CD14-positive monocyte (primary cell): ENCODE measurements around the gene SUSD6. TPM values are rescaled to one million over a fixed set of nuclear protein-coding genes. Genes with fewer than 3 reads are reported as not detected.

Source experiments
- DNase-seq, 3 donors: peaks; one replicate each; pipeline ENCODE4 v3.0.0-alpha.2; 2011 to 2022
- H2AFZ ChIP-seq: 2 replicates; pipeline ENCODE4 v1.6.0; 2012; ENCODE audit warnings: mild to moderate bottlenecking, low read depth, low read length, inconsistent platforms; ENCODE audit not compliant: insufficient read depth, poor library complexity, severe bottlenecking
- H3K27ac ChIP-seq, 2 donors: 1 replicate in 1 of 2; 2 replicates in 1 of 2; pipeline ENCODE4 v1.5.1; 2012 to 2013; ENCODE audit warnings: low read length in 2 of 2, control low read depth in 1 of 2, inconsistent platforms in 1 of 2, low read depth in 1 of 2, mild to moderate bottlenecking in 1 of 2
- H3K27me3 ChIP-seq, 2 donors: one replicate each; pipeline versions ENCODE4 v1.6.0 to v1.6.1; 2011 to 2013; ENCODE audit warnings: low read length in 2 of 2; ENCODE audit not compliant: control insufficient read depth in 2 of 2, insufficient read depth in 2 of 2
- H3K36me3 ChIP-seq, 2 donors: replicated peaks in 1 of 2; 1 replicate in 1 of 2; 2 replicates in 1 of 2; pipeline versions ENCODE4 v1.5.1 to v1.6.1; 2012 to 2013; ENCODE audit warnings: low read length in 2 of 2, control low read depth in 1 of 2, inconsistent platforms in 1 of 2, mild to moderate bottlenecking in 1 of 2; ENCODE audit not compliant: insufficient read depth in 2 of 2, control insufficient read depth in 1 of 2
- H3K4me1 ChIP-seq, 2 donors: 1 replicate in 1 of 2; 2 replicates in 1 of 2; pipeline versions ENCODE4 v1.5.1 to v1.6.1; 2012 to 2013; ENCODE audit warnings: low read length in 2 of 2, control low read depth in 1 of 2, inconsistent platforms in 1 of 2, mild to moderate bottlenecking in 1 of 2, moderate library complexity in 1 of 2; ENCODE audit not compliant: insufficient read depth in 2 of 2, control insufficient read depth in 1 of 2
- H3K4me2 ChIP-seq: replicated peaks from 2 replicates; pipeline ENCODE3; 2012; ENCODE audit warnings: low read length, moderate library complexity, mild to moderate bottlenecking; ENCODE audit not compliant: poor library complexity, severe bottlenecking; ENCODE audit errors: extremely low read depth
- H3K4me3 ChIP-seq, 3 experiments: fragments of 200-600 bp in 1 of 3; sonication (generic) in 1 of 3; replicated peaks in 1 of 3; 1 replicate in 2 of 3; 2 replicates in 1 of 3; pipeline ENCODE4 v1.5.1; 2011 to 2013; ENCODE audit warnings: low read length in 3 of 3, mild to moderate bottlenecking in 3 of 3, control low read depth in 2 of 3, low read depth in 2 of 3, inconsistent platforms in 1 of 3, moderate library complexity in 1 of 3
- H3K79me2 ChIP-seq: 2 replicates; pipeline ENCODE4 v1.6.0; 2012; ENCODE audit warnings: mild to moderate bottlenecking, control low read depth, inconsistent platforms, low read length, moderate library complexity; ENCODE audit not compliant: insufficient read depth
- H3K9ac ChIP-seq: 2 replicates; pipeline ENCODE4 v1.6.0; 2017; ENCODE audit warnings: low read length, mild to moderate bottlenecking; ENCODE audit not compliant: insufficient read depth, poor library complexity, severe bottlenecking
- H3K9me3 ChIP-seq, 2 donors: replicated peaks in 1 of 2; 1 replicate in 1 of 2; 2 replicates in 1 of 2; pipeline versions ENCODE4 v1.5.1 to v1.6.1; 2012 to 2013; ENCODE audit warnings: low read length in 2 of 2, control low read depth in 1 of 2; ENCODE audit not compliant: control insufficient read depth in 1 of 2, insufficient read depth in 1 of 2
- H4K20me1 ChIP-seq: 2 replicates; pipeline ENCODE4 v1.6.0; 2012; ENCODE audit warnings: mild to moderate bottlenecking, low read length, control low read depth, moderate library complexity; ENCODE audit not compliant: insufficient read depth
- H3K27ac Mint-ChIP-seq, 7 donors: one replicate each; pipeline ENCODE4 v1.8.0; 2020; ENCODE audit warnings: mild to moderate bottlenecking in 7 of 7, mixed read lengths in 7 of 7, moderate library complexity in 6 of 7, inconsistent platforms in 2 of 7
- H3K27me3 Mint-ChIP-seq, 3 donors: one replicate each; pipeline ENCODE4 v1.8.0; 2021 to 2022; ENCODE audit warnings: low read depth in 3 of 3, mild to moderate bottlenecking in 3 of 3, mixed read lengths in 3 of 3, moderate library complexity in 3 of 3, inconsistent platforms in 1 of 3
- H3K36me3 Mint-ChIP-seq, 2 donors: one replicate each; pipeline ENCODE4 v1.8.0; 2020; ENCODE audit warnings: mixed read lengths in 2 of 2, inconsistent platforms in 1 of 2, mild to moderate bottlenecking in 1 of 2
- H3K4me1 Mint-ChIP-seq: one replicate; pipeline ENCODE4 v1.8.0; 2020; ENCODE audit warnings: mild to moderate bottlenecking, mixed read lengths
- H3K4me3 Mint-ChIP-seq, 2 donors: one replicate each; pipeline ENCODE4 v1.8.0; 2020; ENCODE audit warnings: mild to moderate bottlenecking in 2 of 2, mixed read lengths in 2 of 2, moderate library complexity in 1 of 2
- H3K9me3 Mint-ChIP-seq, 7 donors: one replicate each; pipeline ENCODE4 v1.8.0; 2020 to 2022; ENCODE audit warnings: mixed read lengths in 7 of 7, mild to moderate bottlenecking in 6 of 7, moderate library complexity in 6 of 7, inconsistent platforms in 2 of 7
- CTCF ChIP-seq: fragments of 200-600 bp; IDR thresholded peaks from one replicate; pipeline ENCODE4 v1.8.0; 2022; ENCODE audit warnings: antibody characterized with exemption, mild to moderate bottlenecking
- WGBS: methylation state at CpG from one replicate; pipeline ENCODE4 v1.1.5; 2013; ENCODE audit warnings: missing lambda C conversion rate; ENCODE audit not compliant: insufficient coverage; 5-methylcytosine and 5-hydroxymethylcytosine counted together
- intact Hi-C, 2 donors: fragments of 100-400 bp; cut with micrococcal nuclease; formaldehyde crosslinking; loops; one replicate each; pipeline versions ENCODE4 v1.15.0 to v1.15.1; 2023
- polyA plus RNA-seq, 3 donors: library from polyadenylated mRNA; depleted of rRNA in 1 of 3; unstranded in 2 of 3; stranded (reverse) in 1 of 3; fragments of 300-500 nt in 2 of 3; fragments of >200 nt in 1 of 3; fragmentation: Illumina TruSeq in 2 of 3; gene quantifications; 1 replicate in 2 of 3; 2 replicates in 1 of 3; pipeline ENCODE4 v1.2.3, GENCODE V29; 2012 to 2021

The SUSD6 gene
- polyA plus RNA-seq, 3 donors, result 17.3 to 81.8 (median 30.1) TPM

- no peaks in the 10 kb centered on the region for H3K79me2 ChIP-seq
- H3K4me2 ChIP-seq, result no peak overlapping the region
- no peaks in the 10 kb centered on the region for H3K9me3 ChIP-seq
- H3K4me1 Mint-ChIP-seq, result peaks cover 11% of the 10 kb centered on the region
- H3K4me3 Mint-ChIP-seq, result no peak overlapping the region
- WGBS, result no CpG with 5 or more reads among the region's 1 CpG
- peaks cover 0 to 5% (median 4%) of the 10 kb centered on the region in 7 donors for H3K9me3 Mint-ChIP-seq
- no peaks in the 10 kb centered on the region for H3K36me3 ChIP-seq
- no peak overlapping the region for H3K27ac ChIP-seq
- H3K4me1 ChIP-seq, result peaks cover 4 to 7% of the 10 kb centered on the region in 2 donors
- H3K4me3 ChIP-seq, result no peak overlapping the region
- no peaks in the 10 kb centered on the region for H3K36me3 Mint-ChIP-seq
- H3K27me3 ChIP-seq, result no peaks in the 10 kb centered on the region
- intact Hi-C loops, result no loop called here
- H2AFZ ChIP-seq, result no peak overlapping the region
- no peak for TF ChIP-seq CTCF
- no peak overlapping the region for H3K27ac Mint-ChIP-seq
- no peak overlapping the region for H3K9ac ChIP-seq
- DNase-seq, result no peak
- H4K20me1 ChIP-seq, result no peaks in the 10 kb centered on the region
- H3K27me3 Mint-ChIP-seq, result peaks cover 1 to 4% (median 2%) of the 10 kb centered on the region in 3 donors
These were observed 138.6 kb downstream of the SUSD6 start for GRCh38 chr14:69749956-69750355.

- no peak overlapping the region for H3K9ac ChIP-seq
- no peaks in the 10 kb centered on the region for H3K36me3 ChIP-seq
- H3K9me3 ChIP-seq, result no peaks in the 10 kb centered on the region
- H3K9me3 Mint-ChIP-seq, result peaks cover 0 to 5% (median 4%) of the 10 kb centered on the region in 7 donors
- no peaks in the 10 kb centered on the region for H4K20me1 ChIP-seq
- H3K4me1 Mint-ChIP-seq, result peaks cover 15% of the 10 kb centered on the region
- H3K27ac ChIP-seq, result no peak overlapping the region
- intact Hi-C loops, result no loop called here
- WGBS, result 100% methylated on average over 1 of the region's 2 CpGs
- no peaks in the 10 kb centered on the region for H3K36me3 Mint-ChIP-seq
- no peak overlapping the region for H2AFZ ChIP-seq
- no peaks in the 10 kb centered on the region for H3K79me2 ChIP-seq
- H3K27me3 ChIP-seq, result no peaks in the 10 kb centered on the region
- no peak for DNase-seq
- no peak overlapping the region for H3K27ac Mint-ChIP-seq
- H3K4me2 ChIP-seq, result no peak overlapping the region
- no peak for TF ChIP-seq CTCF
- H3K27me3 Mint-ChIP-seq, result peaks cover under 1 to 4% (median 1%) of the 10 kb centered on the region in 3 donors
- peaks cover 4 to 7% of the 10 kb centered on the region in 2 donors for H3K4me1 ChIP-seq
- H3K4me3 Mint-ChIP-seq, result no peak overlapping the region
- no peak overlapping the region for H3K4me3 ChIP-seq
These were observed 139.1 kb downstream of the SUSD6 start for GRCh38 chr14:69750495-69750894.
